ENCODE results near the gene CNTN4.

- TF ChIP-seq CTCF (IDR thresholded peaks at IDR 0.05): no peak
- no peak for TF ChIP-seq POLR2AphosphoS5 (IDR thresholded peaks at IDR 0.05)
- TF ChIP-seq EP300 (IDR thresholded peaks at IDR 0.05): no peak
These were observed 50.1 kb downstream of the CNTN4 start for GRCh38 chr3:2148561-2149340.
